Endothelial cell of umbilical vein (primary cell): ENCODE measurements around the gene PPP1R8. TPM values are rescaled to one million over a fixed set of nuclear protein-coding genes. Genes with fewer than 3 reads are reported as not detected.
"Not testable (repeated sequence)": the region's sequence is repeated elsewhere in the genome, so short reads cannot be mapped to it uniquely, and the experiment has no call there.

Source experiments
- BruUV-seq: library from RNA; stranded (reverse); fragments of 400-500 nt; replicated peaks from 2 replicates; lab custom pipeline; 2021; lab: Mats Ljungman, UMichigan
- CTCF ChIA-PET: fragments of 300-600, 350-600 bp; sonication (Branson Sonifier 250); formaldehyde crosslinking; loops from one replicate; lab custom pipeline; 2021; ENCODE audit warnings: antibody characterized with exemption, inconsistent platforms; lab: Charles Lee
- POLR2A ChIA-PET: fragments of 300-600, 350-600 bp; sonication (Branson Sonifier 250); formaldehyde crosslinking; loops from one replicate; lab custom pipeline; 2021; ENCODE audit warnings: antibody characterized with exemption, inconsistent platforms; lab: Charles Lee
- DNase-seq: peaks from one replicate; pipeline ENCODE4 v3.0.0-alpha.2; 2011; ENCODE audit warnings: low read depth, low spot score
- FAIRE-seq: peaks from 2 replicates; lab custom pipeline; 2011; peaks lifted over from hg19 to GRCh38; lab: Jason Lieb, UNC
- H2AFZ ChIP-seq: 2 replicates; pipeline ENCODE4 v1.6.0; 2012; ENCODE audit warnings: low read depth, low read length, control low read depth, inconsistent platforms
- H3K27ac ChIP-seq: 2 replicates; pipeline ENCODE4 v1.5.1; 2011; ENCODE audit warnings: low read depth, mild to moderate bottlenecking, control low read depth, low read length, moderate library complexity; ENCODE audit not compliant: insufficient read depth
- H3K27me3 ChIP-seq, 2 experiments: 2 replicates each; pipeline versions ENCODE4 v1.6.0 to v1.6.1; 2011; ENCODE audit warnings: low read length in 2 of 2, mixed read lengths in 1 of 2; ENCODE audit not compliant: control insufficient read depth in 2 of 2, insufficient read depth in 2 of 2
- H3K36me3 ChIP-seq, 2 experiments: 2 replicates in 1 of 2; 3 replicates in 1 of 2; pipeline ENCODE4 v1.5.1; 2011; ENCODE audit warnings: low read length in 2 of 2, mild to moderate bottlenecking in 1 of 2, moderate library complexity in 1 of 2; ENCODE audit not compliant: control insufficient read depth in 2 of 2, insufficient read depth in 2 of 2; ENCODE audit errors: extremely low read depth in 1 of 2
- H3K4me1 ChIP-seq: 3 replicates; pipeline ENCODE4 v1.5.1; 2011; ENCODE audit warnings: mild to moderate bottlenecking, low read length; ENCODE audit not compliant: control insufficient read depth, insufficient read depth; ENCODE audit errors: extremely low read depth
- H3K4me2 ChIP-seq: 2 replicates; pipeline ENCODE4 v1.6.1; 2011; ENCODE audit warnings: low read length, control low read depth, mixed read lengths; ENCODE audit not compliant: insufficient read depth
- H3K4me3 ChIP-seq, 3 experiments: fragments of 200-600 bp in 1 of 3; sonication (generic), shearing (Covaris generic) in 1 of 3; replicated peaks in 1 of 3; 2 replicates each; pipeline ENCODE4 v1.5.1; 2011 to 2016; ENCODE audit warnings: control low read depth in 3 of 3, low read length in 3 of 3, mild to moderate bottlenecking in 2 of 3, inconsistent platforms in 1 of 3, low read depth in 1 of 3, moderate library complexity in 1 of 3; ENCODE audit not compliant: insufficient read depth in 1 of 3
- H3K79me2 ChIP-seq: 2 replicates; pipeline ENCODE4 v1.6.0; 2012; ENCODE audit warnings: low read length, inconsistent platforms; ENCODE audit not compliant: control insufficient read depth, insufficient read depth
- H3K9ac ChIP-seq: replicated peaks from 2 replicates; pipeline ENCODE3; 2011; ENCODE audit warnings: low read length, control low read depth; ENCODE audit not compliant: insufficient read depth; ENCODE audit errors: extremely low read depth
- H3K9me1 ChIP-seq: replicated peaks from 3 replicates; pipeline ENCODE4 v1.6.0; 2011; ENCODE audit warnings: mild to moderate bottlenecking, low read length; ENCODE audit not compliant: control insufficient read depth, insufficient read depth; ENCODE audit errors: extremely low read depth
- H3K9me3 ChIP-seq: replicated peaks from 2 replicates; pipeline ENCODE4 v1.5.1; 2012; ENCODE audit warnings: low read length, inconsistent platforms; ENCODE audit not compliant: control insufficient read depth, insufficient read depth
- H4K20me1 ChIP-seq: replicated peaks from 2 replicates; pipeline ENCODE3; 2011; ENCODE audit warnings: mild to moderate bottlenecking, low read length; ENCODE audit not compliant: control insufficient read depth, insufficient read depth; ENCODE audit errors: extremely low read depth
- GATA2 ChIP-seq: IDR thresholded peaks from 2 replicates; pipeline ENCODE4 v1.7.0; 2011; ENCODE audit warnings: low read depth, mild to moderate bottlenecking, moderate library complexity, mixed read lengths, low read length; ENCODE audit not compliant: insufficient read length, insufficient read depth
- JUN ChIP-seq: IDR thresholded peaks from 2 replicates; pipeline ENCODE4 v1.6.1; 2011; ENCODE audit warnings: borderline replicate concordance, low read depth; ENCODE audit not compliant: insufficient read length, insufficient read depth
- MAX ChIP-seq: IDR thresholded peaks from 2 replicates; pipeline ENCODE4 v1.6.1; 2011; ENCODE audit not compliant: insufficient read depth, insufficient read length
- dilution Hi-C: fragments of 300-500 bp; cut with MboI; formaldehyde crosslinking; loops from one replicate; pipeline ENCODE4 v1.15.0; 2019; ENCODE audit warnings: low sequenced_read_pairs; ENCODE audit not compliant: extremely low pct_ligation_motif_present
- intact Hi-C: fragments of 100-400 bp; cut with micrococcal nuclease; formaldehyde crosslinking; loops from one replicate; pipeline ENCODE4 v1.10.0; 2022
- polyA plus RNA-seq, 4 experiments: library from polyadenylated mRNA; depleted of rRNA in 3 of 4; stranded (reverse) in 3 of 4; unstranded in 1 of 4; fragments of >200 nt; gene quantifications; 2 replicates each; pipeline versions ENCODE4 v1.2.1 to v1.2.3, GENCODE V29; 2011 to 2012; ENCODE audit warnings: missing spikeins in 1 of 4
- total RNA-seq: library from RNA; stranded (reverse); gene quantifications from 2 replicates; pipeline ENCODE4 v1.2.3, GENCODE V29; 2021

The PPP1R8 gene
- total and polyA plus RNA-seq, 2 donors (not counting 3 experiments of a cell fraction or from before 2014, with no cell fraction given) = 39.0 to 48.5 TPM

DNA sequence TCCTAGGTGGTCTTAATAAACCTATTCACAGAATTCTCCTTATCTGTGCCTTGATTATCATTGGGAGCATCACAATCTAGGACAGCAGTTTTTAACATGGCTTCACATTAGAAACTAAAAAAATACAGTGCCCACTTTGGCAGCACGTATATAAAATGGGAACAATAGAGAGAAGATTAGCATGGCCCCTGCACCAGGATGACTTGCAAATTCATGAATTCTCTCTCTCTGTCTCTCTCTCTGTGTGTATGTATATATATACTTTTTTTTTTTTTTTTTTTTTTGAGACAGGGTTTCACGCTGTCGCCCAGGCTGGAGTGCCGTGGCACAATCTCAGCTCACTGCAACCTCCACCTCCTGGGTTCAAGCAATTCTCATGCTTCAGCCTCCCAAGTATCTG is 6.2 kb upstream of the PPP1R8 start:
- TF ChIP-seq JUN = no peak
- TF ChIP-seq GATA2 = no peak
- TF ChIP-seq MAX = no peak
- dilution Hi-C loops = no loop called here
- no TSS peak for BruUV-seq
- Histone ChIP-seq H3K27me3 (no peaks in the 10 kb centered on the region), H3K4me2 (no peak overlapping the region), H2AFZ (no peak overlapping the region), H3K9me1 (no peaks in the 10 kb centered on the region), H3K9ac (no peak overlapping the region), H3K36me3 (peaks cover 5 to 8% of the 10 kb centered on the region in 2 experiments), H3K27ac (no peak overlapping the region), H3K4me1 (no peaks in the 10 kb centered on the region), H4K20me1 (no peaks in the 10 kb centered on the region), H3K9me3 (no peaks in the 10 kb centered on the region), H3K4me3 (no peak overlapping the region), H3K79me2 (no peaks in the 10 kb centered on the region)
- POLR2A ChIA-PET = no interaction called here
- CTCF ChIA-PET = no interaction called here
- DNase-seq = no peak
- FAIRE-seq = no peak
- intact Hi-C loops = no loop called here

- H3K9me1 ChIP-seq, dilution Hi-C loops, intact Hi-C loops, H3K36me3 ChIP-seq, H3K4me2 ChIP-seq, H3K27ac ChIP-seq, POLR2A ChIA-PET, H3K9me3 ChIP-seq, H3K9ac ChIP-seq, DNase-seq, CTCF ChIA-PET, H3K27me3 ChIP-seq, H2AFZ ChIP-seq, FAIRE-seq, H4K20me1 ChIP-seq, BruUV-seq: not testable (repeated sequence)
- H3K4me1 ChIP-seq = peaks cover 19% of the 10 kb centered on the region
- peaks cover 37% of the 10 kb centered on the region for H3K79me2 ChIP-seq
- peak overlapping the region in 1 of 3 experiments; percentile 93 for H3K4me3 ChIP-seq
Observed at GRCh38 chr1:27829339-27829960, 1.1 kb upstream of the PPP1R8 start.
